ENCODE data around the gene FEM1B. TPM values are rescaled to one million over a fixed set of nuclear protein-coding genes. Genes with fewer than 3 reads are reported as not detected.

The FEM1B gene
- total RNA-seq, 2 experiments from 2014 or later = 35.5 to 37.3 TPM

DNA sequence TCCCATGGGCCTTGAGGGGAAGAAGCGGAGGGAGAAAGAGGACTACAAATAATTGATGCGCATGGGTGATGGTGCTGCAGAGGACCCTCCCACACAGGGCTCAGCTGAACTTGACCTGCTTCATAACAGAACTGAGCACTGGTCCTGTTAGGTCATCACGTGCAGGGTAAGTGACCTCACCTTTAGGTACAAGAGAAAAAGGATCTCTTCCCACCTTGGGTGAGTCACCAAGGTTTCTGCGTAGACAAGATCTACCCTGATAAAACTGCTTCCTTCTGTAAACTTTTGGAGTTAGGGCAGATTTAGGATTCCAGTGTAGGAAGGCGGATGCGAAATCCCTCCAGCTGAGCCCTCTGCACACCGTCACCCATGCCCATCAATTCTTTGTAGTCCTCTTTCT lies 67.1 kb downstream of the FEM1B start:
- no peaks in the 10 kb centered on the region for H3K36me3 ChIP-seq (ENCODE audit: insufficient read depth, low read length)
- H3K4me2 ChIP-seq (ENCODE audit: low read length) = no peak overlapping the region
- H3K4me3 ChIP-seq (ENCODE audit: low read depth, low read length, poor library complexity, severe bottlenecking) = no peak overlapping the region
- intact Hi-C loops (cut with micrococcal nuclease; ENCODE audit: unreplicated experiment) = no loop called here
- no peaks in the 10 kb centered on the region for H3K79me2 ChIP-seq (ENCODE audit: insufficient read depth, low read depth, low read length)
- H3K9me3 ChIP-seq (ENCODE audit: low read length) = no peaks in the 10 kb centered on the region
- BruUV-seq (replicated peaks) = no TSS peak
- POLR2A ChIA-PET = interaction anchor here (0.5 kb wide), 1 partner anchor 138 kb away, joined by 3 read pairs; no protein-coding TSS in a partner anchor
- no peak overlapping the region for H2AFZ ChIP-seq (ENCODE audit: low read length)
- no peak for DNase-seq (ENCODE audit: low spot score)
- H4K20me1 ChIP-seq (ENCODE audit: insufficient read depth, low read length) = no peaks in the 10 kb centered on the region
- no peak for TF ChIP-seq EZH2phosphoT487 (IDR thresholded peaks at IDR 0.05; ENCODE audit: borderline replicate concordance, low read depth, low read length)
- TF ChIP-seq, protein P1, sequence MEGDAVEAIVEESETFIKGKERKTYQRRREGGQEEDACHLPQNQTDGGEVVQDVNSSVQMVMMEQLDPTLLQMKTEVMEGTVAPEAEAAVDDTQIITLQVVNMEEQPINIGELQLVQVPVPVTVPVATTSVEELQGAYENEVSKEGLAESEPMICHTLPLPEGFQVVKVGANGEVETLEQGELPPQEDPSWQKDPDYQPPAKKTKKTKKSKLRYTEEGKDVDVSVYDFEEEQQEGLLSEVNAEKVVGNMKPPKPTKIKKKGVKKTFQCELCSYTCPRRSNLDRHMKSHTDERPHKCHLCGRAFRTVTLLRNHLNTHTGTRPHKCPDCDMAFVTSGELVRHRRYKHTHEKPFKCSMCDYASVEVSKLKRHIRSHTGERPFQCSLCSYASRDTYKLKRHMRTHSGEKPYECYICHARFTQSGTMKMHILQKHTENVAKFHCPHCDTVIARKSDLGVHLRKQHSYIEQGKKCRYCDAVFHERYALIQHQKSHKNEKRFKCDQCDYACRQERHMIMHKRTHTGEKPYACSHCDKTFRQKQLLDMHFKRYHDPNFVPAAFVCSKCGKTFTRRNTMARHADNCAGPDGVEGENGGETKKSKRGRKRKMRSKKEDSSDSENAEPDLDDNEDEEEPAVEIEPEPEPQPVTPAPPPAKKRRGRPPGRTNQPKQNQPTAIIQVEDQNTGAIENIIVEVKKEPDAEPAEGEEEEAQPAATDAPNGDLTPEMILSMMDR (conservative IDR thresholded peaks at IDR 0.05; ENCODE audit: low read length) = no peak
- no peaks in the 10 kb centered on the region for H3K9me2 ChIP-seq (ENCODE audit: insufficient read depth, low read length)
- H3K27ac ChIP-seq (ENCODE audit: low read depth, low read length, poor library complexity, severe bottlenecking) = no peak overlapping the region
- H3K4me1 ChIP-seq (ENCODE audit: insufficient read depth, low read length, poor library complexity, severe bottlenecking) = no peaks in the 10 kb centered on the region
- CTCF ChIA-PET (ENCODE audit: unreplicated experiment) = no interaction called here

Other genes with a start within 250 kb of the FEM1B start
- gene PIAS1, start 223.4 kb upstream of the FEM1B start, total RNA-seq (2014; rRNA removed; shearing (Covaris generic)) = 36.2 and 44.1 TPM in 2 replicates
- gene PIAS1, start 223.4 kb upstream of the FEM1B start, total RNA-seq (2022) = 59.0 and 72.8 TPM in 2 replicates
- gene CALML4, start 72.4 kb upstream of the FEM1B start, total RNA-seq (2014; rRNA removed; shearing (Covaris generic)) = 28.7 and 52.8 TPM in 2 replicates
- gene CALML4, start 72.4 kb upstream of the FEM1B start, total RNA-seq (2022) = 32.5 and 32.7 TPM in 2 replicates
- gene CLN6, start 48.0 kb upstream of the FEM1B start, total RNA-seq (2014; rRNA removed; shearing (Covaris generic)) = 50.3 and 60.2 TPM in 2 replicates
- 101 and 117 TPM in 2 replicates for gene CLN6, start 48.0 kb upstream of the FEM1B start, total RNA-seq (2022)
- gene ITGA11, start 154.4 kb downstream of the FEM1B start, total RNA-seq (2014; rRNA removed; shearing (Covaris generic)) = under 0.01 TPM in 1 of 2 replicates, not detected in the other
- gene ITGA11, start 154.4 kb downstream of the FEM1B start, total RNA-seq (2022) = not detected in 2 replicates

Data from OCI-LY7 (cell line).